ENCODE measurements around the gene BRICD5.
"Not testable (repeated sequence)": the region's sequence is repeated elsewhere in the genome, so short reads cannot be mapped to it uniquely, and the experiment has no call there.

The BRICD5 gene

DNA sequence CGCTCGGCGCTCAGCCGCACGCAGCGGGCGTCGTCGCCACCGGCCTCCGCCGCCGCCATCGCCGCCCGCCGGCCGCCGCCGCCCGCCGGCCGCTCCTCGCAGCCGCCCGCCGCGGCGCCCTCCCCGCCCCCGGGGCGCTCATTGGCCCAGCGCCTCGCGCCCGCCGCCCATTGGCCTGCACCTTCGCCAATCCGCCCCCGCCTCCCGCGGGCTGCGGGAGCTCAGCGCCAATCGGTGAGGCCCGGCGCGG lies 4.0 kb upstream of the BRICD5 start, which contains the start of gene PGP:
Gene PGP (minus strand): TSS at position 122 of the 250 bp plus-strand sequence. CDS start 63 bp downstream, at position 59.
- DNase-seq: no peak

DNA sequence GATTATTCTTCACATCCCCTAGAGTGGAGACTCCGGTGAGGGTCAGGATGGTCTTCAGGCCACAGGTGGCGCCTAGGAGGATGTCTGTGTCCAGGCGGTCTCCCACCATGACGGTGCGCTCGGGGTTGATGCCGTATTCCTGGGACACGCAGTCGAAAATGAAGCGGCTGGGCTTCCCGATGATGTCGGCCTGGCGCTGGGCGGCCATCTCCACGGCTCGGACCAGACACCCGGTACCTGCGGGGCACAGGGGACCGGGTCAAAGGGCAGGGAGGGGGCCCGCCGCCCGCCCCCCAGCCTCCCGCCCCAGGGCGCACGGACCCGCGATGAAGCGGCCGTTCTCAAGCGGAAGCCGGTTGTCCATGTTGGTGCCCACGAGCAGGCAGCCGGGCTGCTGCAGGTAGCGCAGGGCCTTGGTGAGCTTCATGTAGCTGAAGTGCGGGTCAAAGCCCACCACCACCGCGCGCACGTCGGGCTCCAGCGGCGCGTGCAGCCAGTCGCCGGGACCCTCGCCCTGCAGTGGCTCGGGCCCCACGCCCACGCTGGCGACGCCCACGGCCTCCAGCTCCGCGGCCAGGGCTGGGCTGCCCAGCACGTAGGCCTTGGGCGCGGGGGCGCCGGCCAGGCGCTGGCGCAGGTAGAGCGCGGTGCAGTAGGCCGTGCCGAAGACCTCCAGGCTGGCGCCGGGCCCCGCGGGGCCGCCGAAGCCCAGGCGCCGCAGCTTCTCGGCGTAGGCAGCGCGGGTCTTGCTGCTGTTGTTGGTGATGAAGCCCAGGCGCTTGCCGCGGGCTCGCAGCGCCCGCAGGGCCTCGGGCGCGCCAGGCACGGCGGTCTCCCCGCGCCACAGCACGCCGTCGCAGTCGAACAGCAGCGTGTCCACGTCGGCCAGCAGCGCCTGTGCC lies 3.4 kb upstream of the BRICD5 start:
- peak; percentile 66 for DNase-seq

DNA sequence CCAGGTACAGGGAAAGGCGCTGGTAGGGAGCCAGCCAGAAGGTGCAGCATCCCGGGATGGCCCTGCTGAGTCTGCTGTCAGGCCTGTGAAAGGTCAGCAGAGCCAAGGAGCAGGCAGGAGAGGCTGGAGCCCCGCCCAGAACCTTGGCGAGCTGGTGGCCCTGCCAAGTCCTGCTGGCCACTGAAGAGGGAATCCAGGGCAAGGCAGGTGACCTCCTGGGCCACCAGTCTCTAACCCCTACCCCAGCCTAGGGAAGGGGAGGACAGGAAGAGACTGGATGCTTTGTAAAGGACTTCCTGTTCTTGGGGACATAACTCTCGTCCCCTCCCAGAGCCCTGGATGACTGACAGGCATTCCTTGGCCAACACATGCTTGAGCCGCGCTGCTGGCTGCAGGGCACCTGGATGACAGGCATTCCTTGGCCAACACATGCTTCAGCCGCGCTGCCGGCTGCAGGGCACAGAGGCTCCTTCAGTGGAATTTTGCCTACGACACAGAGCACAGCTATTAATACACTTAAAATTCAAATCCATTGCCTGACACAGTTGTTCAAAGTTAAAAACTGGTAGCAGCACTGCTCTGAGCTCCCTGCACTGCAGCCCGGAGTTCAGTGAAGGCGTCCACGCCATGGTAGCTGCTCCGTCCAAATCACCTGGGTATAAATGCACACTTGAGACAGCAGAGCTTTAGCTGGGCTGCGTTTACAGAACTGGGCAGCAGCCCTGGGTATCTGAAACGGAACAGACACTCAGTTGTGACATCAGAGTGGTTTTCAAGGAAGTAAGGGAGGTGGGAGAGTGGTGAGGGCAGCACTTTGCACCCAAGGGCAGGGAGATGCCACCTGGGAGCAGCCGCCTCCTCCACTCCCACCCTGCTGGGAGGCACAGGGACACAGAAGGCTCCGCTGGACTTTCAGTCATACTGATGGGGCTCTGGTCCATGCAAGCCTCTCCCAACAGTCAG lies 2.0 kb upstream of the BRICD5 start:
- no peak for DNase-seq

DNA sequence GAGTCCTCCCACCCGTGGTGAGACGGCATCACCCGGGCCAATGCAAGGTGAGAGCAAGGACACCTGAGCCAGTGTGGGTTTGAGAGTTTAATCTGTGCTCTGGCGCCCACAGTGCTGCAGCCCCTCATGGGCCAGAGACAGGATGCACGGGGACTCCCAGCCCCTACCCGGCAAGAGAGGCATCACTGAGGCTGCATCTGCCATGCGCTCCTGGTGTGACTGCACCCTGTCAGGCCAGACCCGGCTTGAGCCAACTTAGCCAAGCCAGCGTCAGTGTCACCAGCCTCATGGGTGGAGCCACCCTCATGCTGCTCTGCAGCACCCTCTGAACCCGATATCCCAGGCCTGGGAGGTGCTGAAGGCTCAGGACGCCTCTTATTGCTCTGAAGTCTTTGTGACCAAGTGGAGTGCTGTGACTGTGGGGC lies 1.3 kb upstream of the BRICD5 start:
- DNase-seq: no peak

DNA sequence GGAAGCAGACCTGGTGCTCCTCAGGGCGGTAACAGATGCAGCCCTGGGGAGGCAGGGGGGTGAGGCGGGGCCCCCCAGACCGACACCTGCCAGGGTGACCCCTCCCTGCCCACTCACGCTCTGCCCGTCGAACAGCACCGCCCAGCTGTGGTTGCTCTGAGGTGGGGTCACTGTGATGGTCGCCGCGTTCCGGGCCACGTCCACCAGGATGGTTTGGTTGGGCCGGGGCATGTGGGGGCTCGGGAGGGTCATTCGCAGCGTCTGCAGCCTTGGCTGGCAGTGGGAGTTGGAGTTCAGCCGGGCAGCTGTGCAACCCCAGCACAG lies 692 bp downstream of the BRICD5 start:
- DNase-seq: no peak

DNA sequence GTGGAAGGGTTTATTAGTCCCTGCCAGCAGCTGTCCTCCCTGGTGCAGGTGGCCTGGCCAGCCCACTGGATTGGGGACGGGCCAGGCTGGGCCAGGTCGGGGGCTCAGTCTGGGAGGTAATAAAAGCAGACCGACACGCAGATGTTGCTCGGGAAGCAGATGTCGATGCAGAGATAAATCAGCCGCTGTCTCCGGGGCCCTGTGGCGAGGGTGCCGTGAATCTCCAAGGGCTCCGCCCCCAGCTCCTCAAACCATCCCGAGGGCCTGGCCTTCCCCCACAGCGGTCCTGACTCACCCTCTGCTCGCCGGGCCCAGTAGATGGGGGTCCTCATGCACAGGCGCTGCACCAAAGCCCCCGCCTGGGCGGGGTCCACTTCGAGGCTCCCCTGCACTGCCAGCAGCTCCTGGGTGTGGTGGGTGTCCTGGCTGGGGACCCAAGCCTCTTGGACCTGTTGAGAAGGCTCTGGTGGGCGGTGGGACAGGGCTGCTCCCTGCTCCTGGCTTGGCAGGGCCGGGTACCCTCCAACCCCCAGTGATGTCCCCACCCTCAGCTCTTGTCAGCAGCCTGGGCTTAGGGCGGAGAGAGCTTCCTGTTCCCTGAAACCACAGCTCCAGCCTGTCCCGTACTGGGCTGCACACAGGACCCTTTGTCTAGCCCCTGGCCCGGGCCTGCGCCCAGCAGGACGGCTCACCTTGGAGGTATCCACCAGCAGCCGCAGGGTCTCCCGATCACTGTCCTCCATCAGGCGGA lies 1.2 kb downstream of the BRICD5 start:
- no peak for DNase-seq

DNA sequence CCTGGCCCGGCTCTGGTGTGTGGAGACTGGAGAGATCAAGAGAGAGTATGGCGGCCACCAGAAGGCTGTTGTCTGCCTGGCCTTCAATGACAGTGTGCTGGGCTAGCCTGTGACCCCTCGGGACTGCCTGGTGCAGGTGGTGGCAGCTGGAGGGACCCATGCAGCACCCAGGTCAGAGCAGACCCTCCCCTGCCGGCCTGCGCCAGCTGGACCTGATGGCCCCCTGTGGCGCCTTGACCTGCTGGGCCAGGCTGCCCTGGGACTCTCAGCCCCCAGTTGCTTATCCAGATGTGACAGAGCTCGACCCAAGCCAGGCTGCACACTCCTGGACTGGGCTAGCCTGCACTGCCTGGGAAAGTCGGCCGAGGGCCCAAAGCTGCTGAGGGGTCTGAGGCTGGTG lies 1.9 kb downstream of the BRICD5 start:
- no peak for DNase-seq

DNA sequence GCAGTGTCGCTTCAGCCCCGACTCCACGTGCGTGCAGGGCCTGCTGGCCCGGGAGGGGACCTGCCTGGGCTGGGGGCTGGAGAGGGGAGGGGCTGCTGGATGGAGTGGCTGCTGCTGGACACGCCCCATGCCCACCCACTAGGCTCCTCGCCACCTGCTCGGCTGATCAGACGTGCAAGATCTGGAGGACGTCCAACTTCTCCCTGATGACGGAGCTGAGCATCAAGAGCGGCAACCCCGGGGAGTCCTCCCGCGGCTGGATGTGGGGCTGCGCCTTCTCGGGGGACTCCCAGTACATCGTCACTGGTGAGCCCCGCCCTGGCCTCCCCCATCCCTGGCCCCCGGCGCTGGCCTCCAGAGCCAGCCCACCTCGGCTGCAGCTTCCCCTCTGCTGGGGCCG lies 2.4 kb downstream of the BRICD5 start:
- no peak for DNase-seq

DNA sequence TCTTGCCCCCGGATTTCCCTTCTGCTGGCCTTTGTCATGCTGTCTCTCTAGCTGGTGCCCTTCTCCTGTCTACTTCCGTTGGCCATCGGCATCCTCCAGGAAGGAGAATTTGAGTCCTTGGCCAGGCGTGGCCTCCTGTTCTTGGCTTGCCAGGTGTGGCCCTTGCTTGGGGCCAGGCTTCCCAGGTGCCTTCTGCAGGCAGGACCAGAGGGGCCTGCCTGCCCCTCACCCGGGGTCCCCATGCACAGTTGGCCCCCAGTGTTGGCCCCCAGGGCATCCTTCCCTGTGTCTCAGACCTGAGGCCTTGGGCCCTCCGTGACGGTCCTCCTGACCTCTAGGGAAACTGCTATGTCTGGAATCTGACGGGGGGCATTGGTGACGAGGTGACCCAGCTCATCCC lies 2.8 kb downstream of the BRICD5 start:
- no peak for DNase-seq

DNA sequence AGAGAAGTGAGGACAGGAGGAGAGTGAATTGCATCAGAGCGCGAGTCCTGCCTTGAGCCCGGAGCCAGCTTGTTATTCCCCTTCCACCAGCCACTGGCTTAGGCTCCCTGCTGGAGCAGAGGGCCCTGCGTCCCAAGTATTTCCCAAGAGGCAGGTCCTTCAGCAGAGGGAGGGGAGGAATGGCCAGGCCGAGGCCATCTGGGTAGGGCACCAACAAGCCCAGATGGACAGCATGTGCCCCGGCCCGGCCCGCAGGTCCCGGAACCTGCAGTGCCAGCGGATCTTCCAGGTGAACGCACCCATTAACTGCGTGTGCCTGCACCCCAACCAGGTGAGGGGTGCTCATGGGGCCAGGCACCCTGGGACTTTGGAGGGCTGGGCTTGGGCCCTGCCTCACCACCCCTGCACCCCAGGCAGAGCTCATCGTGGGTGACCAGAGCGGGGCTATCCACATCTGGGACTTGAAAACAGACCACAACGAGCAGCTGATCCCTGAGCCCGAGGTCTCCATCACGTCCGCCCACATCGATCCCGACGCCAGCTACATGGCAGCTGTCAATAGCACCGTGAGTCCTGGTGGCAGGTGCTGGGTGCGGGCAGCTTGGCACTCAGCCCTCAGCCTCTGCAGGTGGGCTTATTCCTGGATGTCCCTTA lies 3.8 kb downstream of the BRICD5 start:
- DNase-seq: no peak

DNA sequence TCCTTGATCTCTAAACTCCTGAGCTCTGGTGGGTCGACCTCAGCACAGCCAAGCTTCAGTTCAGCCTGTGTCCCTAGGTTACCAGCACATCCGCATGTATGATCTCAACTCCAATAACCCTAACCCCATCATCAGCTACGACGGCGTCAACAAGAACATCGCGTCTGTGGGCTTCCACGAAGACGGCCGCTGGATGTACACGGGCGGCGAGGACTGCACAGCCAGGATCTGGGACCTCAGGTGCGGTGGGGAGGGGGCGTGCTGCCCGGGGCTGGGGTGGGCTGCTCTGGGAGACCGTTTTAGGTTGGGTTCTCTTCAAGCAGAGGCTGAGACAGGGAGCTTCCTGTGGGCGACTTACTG lies 4.3 kb downstream of the BRICD5 start:
- no peak for DNase-seq

DNA sequence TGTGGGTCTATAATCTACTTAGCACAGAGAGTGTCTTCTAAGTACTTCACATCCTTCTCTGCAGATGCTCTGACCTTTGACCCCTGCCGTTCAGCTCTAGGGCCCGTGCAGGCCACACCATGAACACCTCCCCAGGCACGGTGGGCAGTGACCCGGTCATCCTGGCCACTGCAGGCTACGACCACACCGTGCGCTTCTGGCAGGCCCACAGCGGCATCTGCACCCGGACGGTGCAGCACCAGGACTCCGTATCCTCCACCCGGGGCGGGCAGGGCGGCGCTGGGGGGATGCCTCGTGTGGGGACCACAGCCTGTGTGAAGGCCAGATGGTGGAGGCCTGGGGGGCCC lies 4.7 kb downstream of the BRICD5 start:
- no peak for DNase-seq

DNA sequence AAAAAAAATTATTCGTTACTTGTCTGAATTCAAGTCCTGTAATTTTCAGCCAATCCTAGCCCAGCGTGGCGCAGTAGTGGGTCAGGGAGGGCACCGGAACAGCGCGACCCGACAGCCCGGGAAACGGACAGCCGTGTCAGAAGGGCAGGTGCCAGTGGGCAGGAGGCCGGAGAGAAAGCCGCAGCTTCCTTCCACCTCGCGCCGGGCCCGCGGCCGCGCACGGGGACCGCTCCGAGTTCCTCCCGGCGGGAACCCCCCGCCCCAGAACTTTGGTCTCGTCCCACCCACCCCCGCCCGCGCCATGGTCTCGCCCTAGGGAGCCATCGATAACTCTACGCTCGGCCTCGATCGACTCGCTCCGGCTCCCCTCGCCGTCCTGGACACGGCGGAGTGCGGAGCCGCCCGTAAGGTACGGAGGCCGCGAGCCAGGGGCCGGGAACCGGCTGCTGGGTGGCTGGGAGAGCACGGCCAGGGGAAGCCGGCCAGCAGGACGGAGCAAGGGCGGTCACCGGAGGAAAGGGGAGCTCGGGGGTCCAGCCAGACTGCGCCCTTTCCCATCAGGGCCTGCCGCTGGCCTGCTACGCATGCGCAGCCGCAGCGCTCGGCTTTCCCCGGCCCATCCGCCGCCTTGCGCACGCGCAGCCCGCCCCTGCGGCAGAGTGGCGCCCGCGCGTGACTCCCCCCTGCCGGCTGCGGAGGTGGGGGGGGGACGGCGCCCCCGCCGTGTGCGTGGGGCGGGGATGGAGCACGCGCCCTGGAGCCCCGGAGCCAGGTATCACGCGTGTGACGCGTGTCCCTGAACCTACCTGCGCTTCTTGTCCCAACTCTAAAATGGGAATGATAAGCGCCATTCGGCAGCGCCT lies 5.3 kb downstream of the BRICD5 start, which contains the start of gene MLST8:
Gene MLST8 (plus strand): TSS at position 351 of the 863 bp plus-strand sequence. CDS start 632 bp downstream, outside the sequence.
- peak; percentile 95 for DNase-seq

DNA sequence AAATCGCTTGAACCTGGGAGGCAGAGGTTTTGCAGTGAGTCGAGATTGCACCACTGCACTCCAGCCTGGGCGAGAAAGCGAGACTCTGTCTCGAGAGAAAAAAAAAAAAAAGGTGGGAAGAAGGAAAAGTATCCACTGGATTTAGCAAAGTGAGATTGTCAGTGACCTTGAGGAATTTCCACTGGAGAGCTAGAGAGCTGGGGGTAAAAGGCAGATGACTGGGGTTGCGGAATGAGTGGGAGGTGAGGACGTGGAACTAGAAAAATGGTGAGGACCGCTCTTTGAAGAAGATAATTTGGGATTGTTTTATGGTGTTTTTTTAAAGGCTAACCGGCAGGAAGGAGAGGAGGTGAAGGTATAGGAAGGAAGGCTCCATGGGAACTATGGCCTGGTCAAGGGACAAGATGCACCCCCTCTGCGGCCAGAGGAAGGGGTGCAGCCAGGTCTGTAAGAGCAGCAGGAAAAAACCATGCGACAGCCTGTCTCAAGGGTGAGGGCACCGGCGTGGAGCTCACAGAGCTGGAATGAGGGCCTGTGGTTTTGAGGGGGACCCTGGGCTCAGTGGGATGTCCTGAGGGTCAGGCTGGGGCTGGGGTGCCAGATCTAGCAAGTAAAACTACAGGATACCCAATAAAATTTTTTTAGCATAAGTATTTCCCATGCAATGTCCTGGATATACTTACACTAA lies 6.1 kb downstream of the BRICD5 start:
- no peak for DNase-seq

DNA sequence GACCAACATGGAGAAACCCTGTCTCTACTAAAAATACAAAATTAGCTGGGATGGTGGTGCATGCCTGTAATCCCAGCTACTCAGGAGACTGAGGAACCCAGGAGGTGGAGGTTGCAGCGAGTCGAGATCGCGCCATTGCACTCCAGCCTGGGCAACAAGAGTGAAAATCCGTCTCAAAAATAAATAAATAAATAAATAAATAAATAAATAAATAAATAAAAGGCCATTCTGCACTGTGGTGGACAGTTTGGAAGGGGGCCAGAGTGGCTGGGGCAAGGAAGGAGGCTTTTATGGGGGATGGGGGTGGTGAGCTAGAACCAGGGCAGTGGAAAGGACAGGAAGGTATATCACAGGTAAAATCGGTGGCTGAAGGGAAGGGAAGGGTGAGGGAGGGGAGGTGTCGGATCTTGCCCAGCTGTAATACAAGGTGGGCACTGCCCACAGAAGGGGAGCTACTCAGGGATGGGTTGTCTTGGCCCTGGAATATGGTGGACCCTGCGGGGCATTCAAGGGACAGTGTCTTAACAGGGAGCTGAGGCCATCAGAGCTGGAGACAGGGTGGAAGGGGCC lies 7.5 kb downstream of the BRICD5 start:
- not testable (repeated sequence) for DNase-seq

DNA sequence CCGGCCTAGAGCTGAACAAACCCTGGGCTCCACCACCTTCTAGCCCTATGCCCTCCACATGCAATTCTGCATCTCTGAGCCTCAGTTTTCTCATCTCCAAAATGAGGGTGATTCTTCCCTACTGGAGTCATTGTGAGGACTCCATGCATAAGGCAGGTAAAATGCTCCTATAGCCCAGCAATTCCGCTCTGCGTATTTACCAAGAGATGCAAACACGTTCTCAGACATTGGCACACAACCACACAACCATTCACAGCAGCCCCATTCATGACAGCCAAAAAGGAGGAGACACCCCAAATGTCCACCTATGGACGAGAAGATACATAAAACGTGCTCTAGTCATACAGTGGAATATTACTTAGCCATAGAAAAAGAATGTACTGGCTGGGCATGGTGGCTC lies 10.3 kb downstream of the BRICD5 start:
- no peak for DNase-seq

DNA sequence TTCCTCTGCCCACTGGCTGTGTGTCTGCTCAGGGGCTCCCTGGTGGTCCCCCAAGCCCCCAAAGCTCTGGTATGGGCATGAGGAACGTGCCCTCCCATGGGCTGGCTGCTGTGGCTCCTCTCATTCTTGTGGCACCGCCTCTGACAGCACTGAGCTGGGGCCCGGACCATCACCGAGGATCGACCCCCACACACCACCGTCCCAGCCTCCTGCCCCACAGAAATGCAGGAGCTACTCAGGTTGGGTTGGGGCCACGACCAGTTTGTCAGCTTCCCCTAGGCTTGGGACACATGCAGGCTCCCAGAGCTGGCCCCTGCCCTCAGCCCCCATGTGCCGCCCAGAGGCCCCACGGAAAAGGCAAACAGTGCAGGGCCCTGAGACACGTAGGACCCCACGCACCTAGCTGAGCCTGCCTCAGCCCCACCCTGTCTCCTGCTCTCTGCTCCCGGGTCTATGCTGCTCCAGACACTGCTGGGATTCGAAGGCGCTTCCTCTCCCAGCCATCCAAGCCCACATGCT lies 11.0 kb downstream of the BRICD5 start:
- no peak for DNase-seq

DNA sequence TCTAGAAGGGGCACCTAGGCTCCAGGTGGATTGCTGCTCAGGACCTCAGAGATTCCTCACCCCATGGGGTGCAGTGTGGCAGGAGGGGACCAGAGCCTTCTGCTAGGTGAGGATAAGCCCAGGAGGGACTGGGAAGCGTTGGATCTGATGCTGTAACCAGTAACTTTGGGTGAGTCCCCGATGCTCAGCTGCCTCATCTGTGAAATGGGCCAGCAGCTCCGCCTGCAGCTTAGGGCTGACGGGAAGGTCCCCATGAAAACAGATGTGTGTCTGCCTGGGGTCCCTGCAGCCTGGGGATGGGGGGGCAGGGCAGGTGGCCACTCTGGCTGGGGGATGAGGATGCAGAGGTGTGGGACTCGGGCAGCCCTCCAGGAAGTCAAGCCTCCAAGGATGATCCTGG lies 11.6 kb downstream of the BRICD5 start:
- no peak for DNase-seq

DNA sequence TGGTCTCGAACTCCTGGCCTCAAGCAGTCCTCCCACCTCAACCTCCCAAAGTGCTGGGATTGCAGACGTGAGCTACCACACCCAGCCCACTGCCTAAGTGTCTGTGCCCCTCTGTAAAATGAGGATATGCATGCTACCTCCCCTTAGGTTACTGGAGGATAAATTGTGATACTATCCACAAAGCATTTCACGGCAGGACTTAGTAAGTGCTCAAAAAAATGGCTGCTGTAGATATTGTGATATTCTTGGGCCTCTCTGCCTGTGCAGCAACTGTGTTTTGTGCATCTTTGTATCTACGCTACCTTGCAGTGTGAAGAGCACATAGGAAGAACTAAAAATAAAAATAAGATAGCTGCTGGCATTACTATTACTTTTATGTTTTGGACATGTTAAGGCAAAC lies 12.4 kb downstream of the BRICD5 start:
- DNase-seq: no peak

DNA sequence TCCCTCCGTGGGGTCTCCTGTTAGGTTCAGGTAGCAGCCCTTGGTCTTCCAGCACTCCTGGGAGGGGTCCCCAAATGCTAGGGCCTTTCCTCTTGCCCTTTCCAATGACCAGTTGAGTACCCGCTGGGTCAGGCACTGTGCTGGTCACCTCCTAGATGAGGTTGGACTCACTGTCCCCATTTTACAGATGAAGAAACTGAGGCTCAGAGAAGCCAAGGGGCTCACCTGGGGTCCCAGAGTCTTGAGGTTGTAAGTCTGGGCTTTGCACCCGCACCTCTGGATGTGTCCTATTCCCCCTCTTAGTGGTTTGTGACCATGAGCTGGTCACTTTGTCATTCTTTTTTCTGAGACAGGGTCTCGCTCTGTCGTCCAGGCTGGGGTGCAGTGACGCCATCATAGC lies 12.9 kb downstream of the BRICD5 start:
- no peak for DNase-seq

Data from activated CD8-positive, alpha-beta memory T cell treated with anti-CD3 and anti-CD28 coated beads, Interleukin-2, amount 50 U/mL, for 48 hours (primary cell).